ENCODE results near the gene PTGFRN. TPM values are rescaled to one million over a fixed set of nuclear protein-coding genes. Genes with fewer than 3 reads are reported as not detected.

The PTGFRN gene
- total RNA-seq, 1 donor from 2014 or later, result 52.9 TPM

DNA sequence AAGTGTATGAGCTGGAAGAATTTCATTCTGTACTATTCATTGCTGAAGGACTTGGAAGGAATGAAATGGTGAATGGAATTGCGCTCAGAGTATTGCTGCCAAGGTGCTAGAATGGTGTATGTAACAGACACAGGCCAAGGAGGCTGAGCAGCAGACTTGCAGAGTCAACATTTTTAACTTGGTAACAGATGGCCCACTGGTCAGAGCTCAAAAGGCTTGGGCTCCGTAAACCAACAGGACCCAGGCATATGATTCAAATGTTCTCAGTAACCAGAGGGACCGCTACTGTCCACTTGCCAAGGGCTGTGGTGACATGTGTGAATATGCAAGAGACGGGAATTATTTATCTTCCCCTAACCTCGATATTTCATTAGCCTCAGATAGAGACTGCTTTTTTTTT lies 28.8 kb upstream of the PTGFRN start:
- DNase-seq (ENCODE audit: extremely low spot score, unreplicated experiment), result no peak
- TF ChIP-seq, protein P1, sequence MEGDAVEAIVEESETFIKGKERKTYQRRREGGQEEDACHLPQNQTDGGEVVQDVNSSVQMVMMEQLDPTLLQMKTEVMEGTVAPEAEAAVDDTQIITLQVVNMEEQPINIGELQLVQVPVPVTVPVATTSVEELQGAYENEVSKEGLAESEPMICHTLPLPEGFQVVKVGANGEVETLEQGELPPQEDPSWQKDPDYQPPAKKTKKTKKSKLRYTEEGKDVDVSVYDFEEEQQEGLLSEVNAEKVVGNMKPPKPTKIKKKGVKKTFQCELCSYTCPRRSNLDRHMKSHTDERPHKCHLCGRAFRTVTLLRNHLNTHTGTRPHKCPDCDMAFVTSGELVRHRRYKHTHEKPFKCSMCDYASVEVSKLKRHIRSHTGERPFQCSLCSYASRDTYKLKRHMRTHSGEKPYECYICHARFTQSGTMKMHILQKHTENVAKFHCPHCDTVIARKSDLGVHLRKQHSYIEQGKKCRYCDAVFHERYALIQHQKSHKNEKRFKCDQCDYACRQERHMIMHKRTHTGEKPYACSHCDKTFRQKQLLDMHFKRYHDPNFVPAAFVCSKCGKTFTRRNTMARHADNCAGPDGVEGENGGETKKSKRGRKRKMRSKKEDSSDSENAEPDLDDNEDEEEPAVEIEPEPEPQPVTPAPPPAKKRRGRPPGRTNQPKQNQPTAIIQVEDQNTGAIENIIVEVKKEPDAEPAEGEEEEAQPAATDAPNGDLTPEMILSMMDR (IDR thresholded peaks at IDR 0.05), result no peak
- Mint-ChIP-seq H3K9me3 (ENCODE audit: unreplicated experiment) (no peaks in the 10 kb centered on the region), H3K4me3 (ENCODE audit: unreplicated experiment) (no peak overlapping the region), H3K4me1 (ENCODE audit: unreplicated experiment) (peaks cover 3% of the 10 kb centered on the region), H3K27me3 (ENCODE audit: unreplicated experiment) (no peaks in the 10 kb centered on the region), H3K27ac (ENCODE audit: unreplicated experiment) (peak overlapping the region; percentile 35), H3K36me3 (ENCODE audit: unreplicated experiment) (no peaks in the 10 kb centered on the region)

DNA sequence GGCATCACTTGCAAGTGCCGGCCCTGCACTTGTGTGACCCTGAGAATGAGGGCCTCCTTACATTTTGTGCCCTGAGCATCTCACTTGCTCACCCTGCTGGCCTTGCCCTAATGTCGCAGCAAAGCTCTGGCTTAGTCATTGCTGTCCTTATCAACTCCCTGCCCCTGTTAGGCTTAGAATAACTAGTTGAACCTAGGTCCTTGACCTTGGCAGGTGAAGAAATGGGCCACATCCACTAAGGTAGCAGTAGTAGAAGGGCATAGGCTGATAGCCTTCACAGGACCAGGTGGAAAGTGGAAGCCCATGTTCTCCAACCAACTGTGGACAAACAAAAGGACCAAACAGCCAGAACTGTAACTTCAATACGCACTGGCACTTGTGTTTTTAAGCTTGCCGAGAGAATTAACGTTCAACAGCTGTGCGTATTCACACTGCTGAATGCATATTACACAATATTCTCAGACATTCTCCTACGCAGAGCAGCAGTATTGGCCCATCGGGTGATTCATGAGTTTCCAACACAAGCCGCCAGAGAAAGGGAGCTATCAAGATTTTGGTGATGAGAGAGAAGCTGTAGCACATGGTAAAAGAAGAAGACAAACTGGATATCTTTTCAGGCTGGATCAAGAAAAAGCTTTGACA lies 27.7 kb upstream of the PTGFRN start:
- Mint-ChIP-seq H3K4me3 (ENCODE audit: unreplicated experiment) (no peak overlapping the region), H3K4me1 (ENCODE audit: unreplicated experiment) (peaks cover 3% of the 10 kb centered on the region), H3K27ac (ENCODE audit: unreplicated experiment) (no peak overlapping the region), H3K36me3 (ENCODE audit: unreplicated experiment) (no peaks in the 10 kb centered on the region), H3K27me3 (ENCODE audit: unreplicated experiment) (no peaks in the 10 kb centered on the region), H3K9me3 (ENCODE audit: unreplicated experiment) (no peaks in the 10 kb centered on the region)
- no peak for DNase-seq (ENCODE audit: extremely low spot score, unreplicated experiment)
- TF ChIP-seq, protein P1 (IDR thresholded peaks at IDR 0.05), result peak; percentile 24

DNA sequence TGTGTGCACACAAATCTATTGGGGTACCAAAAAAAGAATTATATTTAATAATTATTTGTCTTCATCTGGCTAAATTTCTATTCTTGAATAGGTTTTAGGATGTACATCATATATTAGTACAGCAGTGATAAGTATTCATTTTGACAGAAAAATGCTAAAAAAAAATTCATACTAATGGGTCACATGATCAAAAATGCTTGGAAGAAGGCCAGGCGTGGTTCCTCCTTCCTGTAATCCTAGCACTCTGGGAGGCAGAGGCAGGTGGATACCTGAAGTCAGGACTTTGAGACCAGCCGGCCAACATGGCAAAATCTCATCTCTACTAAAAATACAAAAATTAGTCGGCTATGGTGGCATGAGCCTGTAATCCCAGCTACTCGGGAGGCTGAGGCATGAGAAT lies 26.9 kb upstream of the PTGFRN start:
- Mint-ChIP-seq H3K27me3 (ENCODE audit: unreplicated experiment) (no peaks in the 10 kb centered on the region), H3K4me3 (ENCODE audit: unreplicated experiment) (no peak overlapping the region), H3K9me3 (ENCODE audit: unreplicated experiment) (no peaks in the 10 kb centered on the region), H3K4me1 (ENCODE audit: unreplicated experiment) (peaks cover 3% of the 10 kb centered on the region), H3K27ac (ENCODE audit: unreplicated experiment) (no peak overlapping the region), H3K36me3 (ENCODE audit: unreplicated experiment) (no peaks in the 10 kb centered on the region)
- TF ChIP-seq, protein P1 (IDR thresholded peaks at IDR 0.05), result no peak
- no peak for DNase-seq (ENCODE audit: extremely low spot score, unreplicated experiment)

DNA sequence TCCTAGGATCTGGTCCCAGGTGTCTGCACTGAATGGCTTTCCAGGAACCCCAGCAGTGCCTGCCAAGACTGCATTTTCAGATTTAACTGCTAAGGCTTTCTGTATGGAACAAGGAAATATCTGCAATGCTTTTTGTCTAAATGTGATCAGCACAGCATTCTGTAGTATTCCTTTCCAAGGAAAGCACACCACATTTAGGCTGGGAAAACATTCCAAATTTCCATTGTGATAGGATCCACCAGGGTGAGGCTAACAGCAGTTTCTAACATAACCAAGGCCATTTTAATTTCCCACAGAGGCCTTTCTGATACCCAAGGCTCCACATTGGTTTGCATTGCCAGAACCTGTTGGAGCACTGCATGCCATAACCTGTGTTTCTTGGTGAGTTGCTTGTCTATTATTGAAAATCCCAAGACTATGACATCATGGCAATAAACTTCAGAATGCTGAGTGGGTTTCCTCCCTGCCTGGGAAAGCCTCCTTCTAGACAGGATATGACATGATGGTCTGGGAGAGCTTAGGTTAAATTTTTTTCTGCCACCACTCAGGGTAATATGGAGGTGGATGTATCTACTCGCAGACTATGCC lies 23.3 kb upstream of the PTGFRN start:
- Mint-ChIP-seq H3K9me3 (ENCODE audit: unreplicated experiment) (no peaks in the 10 kb centered on the region), H3K4me3 (ENCODE audit: unreplicated experiment) (no peak overlapping the region), H3K4me1 (ENCODE audit: unreplicated experiment) (no peaks in the 10 kb centered on the region), H3K36me3 (ENCODE audit: unreplicated experiment) (no peaks in the 10 kb centered on the region), H3K27ac (ENCODE audit: unreplicated experiment) (no peak overlapping the region), H3K27me3 (ENCODE audit: unreplicated experiment) (no peaks in the 10 kb centered on the region)
- no peak for DNase-seq (ENCODE audit: extremely low spot score, unreplicated experiment)
- TF ChIP-seq, protein P1 (IDR thresholded peaks at IDR 0.05), result no peak

DNA sequence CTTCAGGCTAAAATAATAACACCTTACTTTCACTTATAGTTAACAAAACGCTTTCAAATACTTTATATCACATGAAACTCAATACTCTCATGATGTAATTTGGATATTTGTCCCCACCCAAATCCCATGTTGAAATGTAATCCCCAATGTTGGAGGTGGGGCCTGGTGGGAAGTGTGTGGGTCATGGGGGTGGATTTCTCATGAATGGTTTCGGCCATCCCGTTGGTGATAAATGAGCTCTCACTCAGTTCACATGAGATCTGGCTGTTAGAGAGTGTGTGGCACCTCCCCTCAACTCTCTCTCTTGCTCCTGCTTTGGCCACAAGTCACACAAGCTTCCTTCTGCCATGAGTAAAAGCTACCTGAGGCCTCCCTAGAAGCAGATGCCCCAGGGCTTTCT lies 22.5 kb upstream of the PTGFRN start:
- no peak overlapping the region for H3K27ac Mint-ChIP-seq (ENCODE audit: unreplicated experiment)

More for the DNA sequence above, 22.5 kb upstream of the PTGFRN start:
- TF ChIP-seq, protein P1 (IDR thresholded peaks at IDR 0.05), result no peak
- Mint-ChIP-seq H3K36me3 (ENCODE audit: unreplicated experiment) (no peaks in the 10 kb centered on the region), H3K27me3 (ENCODE audit: unreplicated experiment) (no peaks in the 10 kb centered on the region), H3K9me3 (ENCODE audit: unreplicated experiment) (no peaks in the 10 kb centered on the region), H3K4me1 (ENCODE audit: unreplicated experiment) (peaks cover 2% of the 10 kb centered on the region), H3K4me3 (ENCODE audit: unreplicated experiment) (no peak overlapping the region)
- DNase-seq (ENCODE audit: extremely low spot score, unreplicated experiment), result no peak

Measured in osteocyte (in vitro differentiated cells).